SU-DHL-6 (cell line): ENCODE results near the gene PIGC.

Experiments used
- H2AFZ ChIP-seq: fragments of 200-600 bp; sonication (generic); 2 replicates; pipeline ENCODE4 v1.6.1; 2014; ENCODE audit warnings: low read depth, mild to moderate bottlenecking, moderate library complexity, mixed read lengths, antibody characterized with exemption, low read length; ENCODE audit not compliant: severe bottlenecking
- H3F3A ChIP-seq: fragments of 200-600 bp; shearing (Covaris generic); 2 replicates; pipeline ENCODE4 v1.6.0; 2016; ENCODE audit warnings: antibody characterized with exemption, mild to moderate bottlenecking; ENCODE audit not compliant: insufficient read depth
- H3K27ac ChIP-seq: fragments of 200-600 bp; sonication (generic); 2 replicates; pipeline ENCODE4 v1.5.1; 2016; ENCODE audit warnings: low read depth, mild to moderate bottlenecking, low read length, moderate library complexity, mixed read lengths
- H3K27me3 ChIP-seq: fragments of 200-600 bp; sonication (generic), shearing (Covaris generic); 2 replicates; pipeline ENCODE4 v1.6.0; 2014; ENCODE audit warnings: mild to moderate bottlenecking, low read length
- H3K36me3 ChIP-seq: fragments of 200-600 bp; sonication (generic); 2 replicates; pipeline ENCODE4 v1.6.1; 2014; ENCODE audit warnings: mild to moderate bottlenecking, low read length, mixed read lengths
- H3K4me2 ChIP-seq: fragments of 300-600, 200-600 bp; shearing (Covaris generic), sonication (generic); 2 replicates; pipeline ENCODE4 v1.6.0; 2014; ENCODE audit warnings: low read length, low read depth, mild to moderate bottlenecking; ENCODE audit not compliant: poor library complexity, severe bottlenecking
- H3K4me3 ChIP-seq: fragments of 200-600 bp; sonication (generic); 2 replicates; pipeline ENCODE4 v1.5.1; 2014; ENCODE audit warnings: antibody characterized with exemption, low read length, mild to moderate bottlenecking, mixed read lengths; ENCODE audit not compliant: insufficient read depth, poor library complexity, severe bottlenecking
- H3K79me2 ChIP-seq: fragments of 200-600 bp; sonication (generic); 2 replicates; pipeline ENCODE4 v1.6.1; 2014; ENCODE audit warnings: mild to moderate bottlenecking, low read length, moderate library complexity; ENCODE audit not compliant: insufficient read depth
- H3K9ac ChIP-seq: fragments of 200-600 bp; sonication (generic); 2 replicates; pipeline ENCODE4 v1.7.0; 2014; ENCODE audit warnings: mild to moderate bottlenecking, low read length
- H3K9me2 ChIP-seq: fragments of 200-600 bp; sonication (generic); replicated peaks from 2 replicates; pipeline ENCODE4 v1.6.1; 2014; ENCODE audit warnings: low read length; ENCODE audit not compliant: insufficient read depth
- H3K9me3 ChIP-seq: fragments of 200-600 bp; sonication (generic); 2 replicates; pipeline ENCODE4 v1.6.1; 2014; ENCODE audit warnings: low read length, mixed read lengths; ENCODE audit not compliant: insufficient read depth
- H4K20me1 ChIP-seq: fragments of 200-600 bp; sonication (generic); 2 replicates; pipeline ENCODE4 v1.6.1; 2014; ENCODE audit warnings: low read depth, mild to moderate bottlenecking, antibody characterized with exemption, low read length, moderate library complexity, mixed read lengths
- CTCF ChIP-seq: fragments of 200-600 bp; sonication (generic); IDR thresholded peaks from one replicate; pipeline ENCODE4 v1.5.1; 2017; ENCODE audit warnings: antibody characterized with exemption, mild to moderate bottlenecking, low read length, moderate library complexity; ENCODE audit not compliant: insufficient read depth, poor library complexity, severe bottlenecking
- EZH2phosphoT487 ChIP-seq: fragments of 200-600 bp; sonication (generic), shearing (Covaris generic); conservative IDR thresholded peaks from 2 replicates; pipeline ENCODE4 v1.6.1; 2018; ENCODE audit warnings: mild to moderate bottlenecking, antibody characterized with exemption, low read length, moderate library complexity, mixed read lengths

Gene PIGC

GRCh38 chr1:172482044-172482443, 38.2 kb upstream of the PIGC start:
- Histone ChIP-seq H2AFZ (no peak overlapping the region), H3K4me3 (no peak overlapping the region), H3K4me2 (no peak overlapping the region), H3K9ac (no peak overlapping the region), H3K79me2 (no peaks in the 10 kb centered on the region), H3K27me3 (no peaks in the 10 kb centered on the region), H3K9me2 (no peaks in the 10 kb centered on the region), H4K20me1 (no peaks in the 10 kb centered on the region), H3F3A (no peaks in the 10 kb centered on the region), H3K27ac (no peak overlapping the region), H3K9me3 (no peaks in the 10 kb centered on the region), H3K36me3 (no peaks in the 10 kb centered on the region)
- TF ChIP-seq CTCF: no peak
- no peak for TF ChIP-seq EZH2phosphoT487

- Histone ChIP-seq H3K9me2 (no peaks in the 10 kb centered on the region), H3K27me3 (no peaks in the 10 kb centered on the region), H3K4me2 (no peak overlapping the region), H3K36me3 (no peaks in the 10 kb centered on the region), H3K79me2 (no peaks in the 10 kb centered on the region), H4K20me1 (no peaks in the 10 kb centered on the region), H3K9ac (no peak overlapping the region), H3K27ac (no peak overlapping the region), H2AFZ (no peak overlapping the region), H3K4me3 (no peak overlapping the region), H3F3A (no peaks in the 10 kb centered on the region), H3K9me3 (no peaks in the 10 kb centered on the region)
- TF ChIP-seq CTCF (no peak), EZH2phosphoT487 (no peak)
These were observed 36.6 kb upstream of the PIGC start for GRCh38 chr1:172480431-172480830.

- no peaks in the 10 kb centered on the region for H3K27me3 ChIP-seq
- H3K9ac ChIP-seq: no peak overlapping the region
- H3K4me3 ChIP-seq: no peak overlapping the region
- no peaks in the 10 kb centered on the region for H3K9me2 ChIP-seq
- no peak for TF ChIP-seq CTCF
- no peak for TF ChIP-seq EZH2phosphoT487
- no peaks in the 10 kb centered on the region for H3K9me3 ChIP-seq
- no peak overlapping the region for H3K4me2 ChIP-seq
- H3K36me3 ChIP-seq: no peaks in the 10 kb centered on the region
- H2AFZ ChIP-seq: no peak overlapping the region
- no peak overlapping the region for H3K27ac ChIP-seq
- H3K79me2 ChIP-seq: no peaks in the 10 kb centered on the region
- no peaks in the 10 kb centered on the region for H3F3A ChIP-seq
- H4K20me1 ChIP-seq: no peaks in the 10 kb centered on the region
These were observed 34.6 kb upstream of the PIGC start for GRCh38 chr1:172478485-172478884.

- Histone ChIP-seq H3K9me3 (no peaks in the 10 kb centered on the region), H3F3A (no peaks in the 10 kb centered on the region)
- TF ChIP-seq CTCF (no peak), EZH2phosphoT487 (no peak)
These were observed 33.9 kb upstream of the PIGC start for GRCh38 chr1:172477741-172478140.

More at GRCh38 chr1:172477741-172478140, 33.9 kb upstream of the PIGC start:
- Histone ChIP-seq H3K27me3 (no peaks in the 10 kb centered on the region), H3K79me2 (no peaks in the 10 kb centered on the region), H3K27ac (no peak overlapping the region), H4K20me1 (no peaks in the 10 kb centered on the region), H3K4me2 (no peak overlapping the region), H2AFZ (no peak overlapping the region), H3K36me3 (no peaks in the 10 kb centered on the region), H3K9me2 (no peaks in the 10 kb centered on the region), H3K9ac (no peak overlapping the region), H3K4me3 (no peak overlapping the region)
